HCT116 (cell line): ENCODE results near the gene CCDC63. TPM values are rescaled to one million over a fixed set of nuclear protein-coding genes. Genes with fewer than 3 reads are reported as not detected.

ENCODE experiments used
- ATAC-seq: fragments of 200-7000 bp; cut with Tn5 transposase; 2 replicates; pipeline ENCODE4 v1.9.1; 2020; ENCODE audit warnings: mild to moderate bottlenecking, moderate library complexity
- BruUV-seq: library from RNA; stranded (reverse); fragments of 400-500 nt; replicated peaks from 2 replicates; lab custom pipeline; 2021; lab: Mats Ljungman, UMichigan
- CTCF ChIA-PET: fragments of 300-600 bp; sonication (Branson Sonifier 250); formaldehyde crosslinking; loops from one replicate; lab custom pipeline; 2021; ENCODE audit warnings: antibody characterized with exemption; lab: Charles Lee
- POLR2A ChIA-PET: fragments of 300-600, 350-600 bp; sonication (Branson Sonifier 250); formaldehyde crosslinking; loops from one replicate; lab custom pipeline; 2021; ENCODE audit warnings: antibody characterized with exemption; lab: Charles Lee
- RAD21 ChIA-PET, 2 experiments: fragments of 300-600 bp; sonication (Branson Sonifier 250); formaldehyde crosslinking; loops; one replicate each; lab custom pipeline; 2023; ENCODE audit warnings: low total read pairs in 2 of 2; ENCODE audit not compliant: uncharacterized antibody in 2 of 2, unreplicated experiment in 2 of 2, low non-redundant PET in 1 of 2; lab: Charles Lee
- DNase-seq: peaks from one replicate; pipeline ENCODE4 v3.0.0-alpha.2; 2010; ENCODE audit warnings: low read depth, low spot score
- H2AFZ ChIP-seq: fragments of 200-600 bp; shearing (Covaris generic), sonication (generic); 2 replicates; pipeline ENCODE4 v1.6.1; 2017; ENCODE audit warnings: low read depth, mixed run types, mixed read lengths, antibody characterized with exemption, low read length; ENCODE audit not compliant: poor library complexity, severe bottlenecking
- H3K27ac ChIP-seq: 2 replicates; pipeline ENCODE4 v1.5.1; 2012; ENCODE audit warnings: low read depth, low read length
- H3K27me3 ChIP-seq: fragments of 200-600 bp; sonication (generic); 2 replicates; pipeline ENCODE4 v1.6.1; 2016; ENCODE audit warnings: mixed run types, low read length, mixed read lengths; ENCODE audit not compliant: insufficient read depth
- H3K36me3 ChIP-seq, 2 experiments: fragments of 200-500 bp in 1 of 2; fragments of 200-600 bp in 1 of 2; sonication (Bioruptor generic) in 1 of 2; sonication (generic) in 1 of 2; 2 replicates each; pipeline versions ENCODE4 v1.5.1 to v1.6.1; 2014 to 2016; ENCODE audit warnings: low read length in 2 of 2, inconsistent platforms in 1 of 2, mixed read lengths in 1 of 2, mixed run types in 1 of 2; ENCODE audit not compliant: insufficient read depth in 2 of 2, control insufficient read depth in 1 of 2
- H3K4me1 ChIP-seq, 2 experiments: fragments of 200-600 bp in 1 of 2; sonication (generic) in 1 of 2; 2 replicates each; pipeline versions ENCODE4 v1.5.1 to v1.6.1; 2012 to 2017; ENCODE audit warnings: low read length in 2 of 2, inconsistent platforms in 1 of 2, mild to moderate bottlenecking in 1 of 2, mixed read lengths in 1 of 2, mixed run types in 1 of 2, moderate library complexity in 1 of 2; ENCODE audit not compliant: insufficient read depth in 2 of 2, control insufficient read depth in 1 of 2
- H3K4me2 ChIP-seq: fragments of 200-600 bp; sonication (generic); 2 replicates; pipeline ENCODE4 v1.6.1; 2017; ENCODE audit warnings: mixed run types, low read length, mixed read lengths
- H3K4me3 ChIP-seq, 2 experiments: fragments of 200-600 bp in 1 of 2; sonication (generic) in 1 of 2; replicated peaks in 1 of 2; 2 replicates each; pipeline ENCODE4 v1.5.1; 2011 to 2016; ENCODE audit warnings: low read length in 2 of 2, control low read depth in 1 of 2, low read depth in 1 of 2, mild to moderate bottlenecking in 1 of 2, mixed read lengths in 1 of 2, mixed run types in 1 of 2
- H3K79me2 ChIP-seq: fragments of 200-600 bp; sonication (generic); 2 replicates; pipeline ENCODE4 v1.6.1; 2017; ENCODE audit warnings: mild to moderate bottlenecking, mixed run types, low read length, moderate library complexity, mixed read lengths; ENCODE audit not compliant: insufficient read depth
- H3K9ac ChIP-seq: fragments of 200-600 bp; sonication (generic); 2 replicates; pipeline ENCODE4 v1.6.1; 2016; ENCODE audit warnings: low read length, mixed read lengths
- H3K9me2 ChIP-seq: fragments of 200-600 bp; sonication (generic), shearing (Covaris generic); 2 replicates; pipeline ENCODE4 v1.6.1; 2017; ENCODE audit warnings: mixed run types, mild to moderate bottlenecking, moderate library complexity; ENCODE audit not compliant: insufficient read depth
- H3K9me3 ChIP-seq, 2 experiments: fragments of 200-500 bp in 1 of 2; fragments of 200-600 bp in 1 of 2; sonication (Bioruptor generic) in 1 of 2; sonication (generic) in 1 of 2; 2 replicates each; pipeline ENCODE4 v1.6.1; 2014 to 2017; ENCODE audit warnings: low read length in 2 of 2, mixed read lengths in 2 of 2, inconsistent platforms in 1 of 2, low read depth in 1 of 2, mild to moderate bottlenecking in 1 of 2, mixed run types in 1 of 2, moderate library complexity in 1 of 2; ENCODE audit not compliant: control insufficient read depth in 1 of 2, insufficient read depth in 1 of 2
- H4K20me1 ChIP-seq: fragments of 200-600 bp; sonication (generic), shearing (Covaris generic); 2 replicates; pipeline ENCODE4 v1.6.1; 2017; ENCODE audit warnings: mixed run types, mild to moderate bottlenecking, moderate library complexity; ENCODE audit not compliant: insufficient read depth
- CEBPB ChIP-seq: IDR thresholded peaks from 2 replicates; pipeline ENCODE4 v1.6.1; 2012; ENCODE audit warnings: low read depth
- ELF1 ChIP-seq: IDR thresholded peaks from 2 replicates; pipeline ENCODE4 v1.6.1; 2012; ENCODE audit warnings: low read depth, borderline replicate concordance
- EZH2phosphoT487 ChIP-seq: fragments of 200-600 bp; IDR thresholded peaks from 2 replicates; pipeline ENCODE4 v1.6.1; 2018; ENCODE audit warnings: antibody characterized with exemption, borderline replicate concordance
- FOSL1 ChIP-seq: IDR thresholded peaks from 2 replicates; pipeline ENCODE4 v1.6.1; 2012; ENCODE audit warnings: low read depth
- JUND ChIP-seq: IDR thresholded peaks from 2 replicates; pipeline ENCODE4 v1.6.1; 2012
- MAX ChIP-seq: IDR thresholded peaks from 2 replicates; pipeline ENCODE4 v1.6.1; 2012
- RAD21 ChIP-seq: IDR thresholded peaks from 2 replicates; pipeline ENCODE4 v1.6.1; 2012; ENCODE audit warnings: low read depth, mild to moderate bottlenecking
- SIN3A ChIP-seq: IDR thresholded peaks from 2 replicates; pipeline ENCODE4 v1.6.1; 2012; ENCODE audit warnings: low read depth
- YY1 ChIP-seq: IDR thresholded peaks from 2 replicates; pipeline ENCODE4 v1.6.1; 2011; ENCODE audit warnings: low read length, low read depth, moderate library complexity, mild to moderate bottlenecking; ENCODE audit not compliant: insufficient replicate concordance; ENCODE audit errors: extremely low read depth
- ZBTB33 ChIP-seq: IDR thresholded peaks from 2 replicates; pipeline ENCODE4 v1.6.1; 2011; ENCODE audit warnings: mild to moderate bottlenecking, low read length, moderate library complexity; ENCODE audit not compliant: insufficient replicate concordance; ENCODE audit errors: extremely low read depth
- ZFX ChIP-seq: fragments of 450-650 bp; IDR thresholded peaks from 2 replicates; pipeline ENCODE4 v1.6.1; 2017
- intact Hi-C: fragments of 100-400 bp; cut with micrococcal nuclease; formaldehyde crosslinking; loops from 2 replicates; pipeline ENCODE4 v1.10.0; 2022
- total RNA-seq: library from RNA; stranded (reverse); gene quantifications from one replicate; pipeline ENCODE4 v1.2.1, GENCODE V29; 2021; ENCODE audit not compliant: unreplicated experiment

Gene CCDC63
- total RNA-seq, 1 experiment from 2014 or later = 0.47 TPM

DNA sequence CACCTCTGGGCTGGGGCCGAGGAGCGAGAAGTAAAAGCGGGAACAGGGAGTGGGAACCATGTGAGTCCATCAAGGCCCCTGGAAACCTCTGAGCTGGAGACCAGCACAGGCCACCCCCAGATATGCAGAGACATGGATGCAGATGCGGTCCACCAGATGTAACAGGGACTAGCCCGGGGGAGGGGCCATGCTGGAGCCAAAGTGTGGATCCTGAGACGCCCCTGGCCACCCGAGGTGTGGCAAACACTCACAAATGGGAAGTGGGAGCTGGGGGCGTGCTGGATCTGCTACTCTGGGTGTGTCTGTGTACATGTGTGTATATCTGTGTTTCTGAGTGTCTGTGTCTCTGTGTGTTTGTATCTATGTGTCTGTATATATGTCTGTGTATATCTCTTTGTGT, 60.8 kb downstream of the CCDC63 start:
- H4K20me1 ChIP-seq = no peaks in the 10 kb centered on the region
- H3K79me2 ChIP-seq = no peaks in the 10 kb centered on the region
- ATAC-seq = no peak
- ChIA-PET CTCF (no interaction called here), RAD21 (no interaction called here)
- peaks cover 0 to 4% of the 10 kb centered on the region in 2 experiments; a peak in 1 of 4 replicates for H3K4me1 ChIP-seq
- no peak overlapping the region for H3K27ac ChIP-seq
- H3K9me2 ChIP-seq = no peaks in the 10 kb centered on the region
- H3K9ac ChIP-seq = no peak overlapping the region
- no peaks in the 10 kb centered on the region for H3K27me3 ChIP-seq
- no peaks in the 10 kb centered on the region for H3K9me3 ChIP-seq
- TF ChIP-seq YY1 (no peak), JUND (no peak), CEBPB (no peak), EZH2phosphoT487 (no peak), MAX (no peak), ELF1 (no peak), ZFX (no peak), ZBTB33 (no peak), SIN3A (no peak), RAD21 (no peak), FOSL1 (no peak)
- TF ChIP-seq, all 23 proteins: peak for 0
- no peaks in the 10 kb centered on the region for H3K36me3 ChIP-seq
- intact Hi-C loops = no loop called here
- H2AFZ ChIP-seq = no peak overlapping the region
- no peak overlapping the region for H3K4me2 ChIP-seq
- POLR2A ChIA-PET = no interaction called here
- no TSS peak for BruUV-seq
- no peak for DNase-seq
- H3K4me3 ChIP-seq = no peak overlapping the region
